GM12878 (cell line): ENCODE measurements around the gene DDX42. TPM values are rescaled to one million over a fixed set of nuclear protein-coding genes. Genes with fewer than 3 reads are reported as not detected.

Experiments used
- GABPA ChIP-seq: IDR thresholded peaks from 2 replicates; pipeline ENCODE4 v1.6.1; 2014; ENCODE audit warnings: antibody characterized with exemption, low read depth, mild to moderate bottlenecking, inconsistent platforms
- PAX5 ChIP-seq: IDR thresholded peaks from 2 replicates; pipeline ENCODE4 v1.6.1; 2011; ENCODE audit warnings: low read depth, low read length, borderline replicate concordance
- POLR2AphosphoS5 ChIP-seq: IDR thresholded peaks from 2 replicates; pipeline ENCODE4 v1.6.1; 2011; ENCODE audit warnings: mild to moderate bottlenecking, low read length, inconsistent platforms
- POU2F2 ChIP-seq: IDR thresholded peaks from 3 replicates; pipeline ENCODE4 v1.6.1; 2011; ENCODE audit warnings: low read depth, mild to moderate bottlenecking, low read length, borderline replicate concordance
- RFX5 ChIP-seq: IDR thresholded peaks from 2 replicates; pipeline ENCODE4 v1.6.1; 2011; ENCODE audit warnings: low read depth, low read length, improper control_type of control experiment
- SIN3A ChIP-seq: IDR thresholded peaks from 2 replicates; pipeline ENCODE4 v1.6.1; 2012; ENCODE audit warnings: low read depth, low read length, improper control_type of control experiment
- SMC3 ChIP-seq: IDR thresholded peaks from 2 replicates; pipeline ENCODE4 v1.6.1; 2011; ENCODE audit warnings: low read length, improper control_type of control experiment, borderline replicate concordance
- STAT1 ChIP-seq: fragments of 450-650 bp; conservative IDR thresholded peaks from 2 replicates; pipeline ENCODE4 v1.6.1; 2014; ENCODE audit warnings: antibody characterized with exemption, mild to moderate bottlenecking
- STAT3 ChIP-seq: IDR thresholded peaks from 2 replicates; pipeline ENCODE4 v1.6.1; 2011; ENCODE audit warnings: low read depth, low read length, improper control_type of control experiment
- polyA plus RNA-seq, 11 experiments: library from polyadenylated mRNA; depleted of rRNA in 4 of 11; unstranded in 6 of 11; stranded (reverse) in 5 of 11; fragments of >200 nt; fragmentation: Nextera tagmentation in 4 of 11; fragmentation: Illumina TruSeq in 1 of 11; extraction: Ambion mirVana in 4 of 11; extraction: Trizol in 1 of 11; gene quantifications; 1 replicate in 1 of 11; 2 replicates in 10 of 11; pipeline versions ENCODE4 v1.2.1 to v1.2.3, GENCODE V29; 2011 to 2016; ENCODE audit warnings: inconsistent platforms in 2 of 11, missing spikeins in 2 of 11, low read depth in 1 of 11
- total RNA-seq, 4 experiments: library from RNA; depleted of rRNA in 3 of 4; stranded (reverse); fragments of >200 nt in 3 of 4; fragmentation: Illumina TruSeq in 1 of 4; extraction: Trizol in 1 of 4; gene quantifications; 2 replicates each; pipeline versions ENCODE4 v1.2.1 to v1.2.3, GENCODE V29; 2013 to 2021
- TF ChIP-seq, protein P1 (sequence below): fragments of 450-650 bp; IDR thresholded peaks from 2 replicates; pipeline ENCODE4 v1.6.1; 2014; ENCODE audit warnings: mild to moderate bottlenecking
- TF ChIP-seq, protein P2 (sequence below), 3 experiments: IDR thresholded peaks in 2 of 3; conservative IDR thresholded peaks in 1 of 3; 2 replicates each; pipeline ENCODE4 v1.5.1; 2011; ENCODE audit warnings: low read depth in 3 of 3, low read length in 3 of 3, mild to moderate bottlenecking in 3 of 3, control low read depth in 2 of 3, moderate library complexity in 2 of 3, inconsistent platforms in 1 of 3, mixed read lengths in 1 of 3; ENCODE audit not compliant: control insufficient read depth in 2 of 3, insufficient read depth in 1 of 3; ENCODE audit errors: extremely low read depth in 1 of 3
- TF ChIP-seq, protein P3 (sequence below): fragments of 150-350 bp; IDR thresholded peaks from 2 replicates; pipeline ENCODE4 v1.6.1; 2016; ENCODE audit warnings: low read depth, low read length
- TF ChIP-seq, protein P4 (sequence below): fragments of 450-650 bp; IDR thresholded peaks from 2 replicates; pipeline ENCODE4 v1.6.1; 2016; ENCODE audit warnings: mild to moderate bottlenecking, moderate library complexity, borderline replicate concordance
- TF ChIP-seq, protein P5 (sequence below): IDR thresholded peaks from 2 replicates; pipeline ENCODE4 v1.6.1; 2012; ENCODE audit warnings: low read depth, low read length, improper control_type of control experiment

The DDX42 gene
- total and polyA plus RNA-seq, 10 of the 15 experiments (the other 5 are each of a cell fraction or from before 2014, with no cell fraction given), result 14.6 to 147 (median 65.3) TPM

DNA sequence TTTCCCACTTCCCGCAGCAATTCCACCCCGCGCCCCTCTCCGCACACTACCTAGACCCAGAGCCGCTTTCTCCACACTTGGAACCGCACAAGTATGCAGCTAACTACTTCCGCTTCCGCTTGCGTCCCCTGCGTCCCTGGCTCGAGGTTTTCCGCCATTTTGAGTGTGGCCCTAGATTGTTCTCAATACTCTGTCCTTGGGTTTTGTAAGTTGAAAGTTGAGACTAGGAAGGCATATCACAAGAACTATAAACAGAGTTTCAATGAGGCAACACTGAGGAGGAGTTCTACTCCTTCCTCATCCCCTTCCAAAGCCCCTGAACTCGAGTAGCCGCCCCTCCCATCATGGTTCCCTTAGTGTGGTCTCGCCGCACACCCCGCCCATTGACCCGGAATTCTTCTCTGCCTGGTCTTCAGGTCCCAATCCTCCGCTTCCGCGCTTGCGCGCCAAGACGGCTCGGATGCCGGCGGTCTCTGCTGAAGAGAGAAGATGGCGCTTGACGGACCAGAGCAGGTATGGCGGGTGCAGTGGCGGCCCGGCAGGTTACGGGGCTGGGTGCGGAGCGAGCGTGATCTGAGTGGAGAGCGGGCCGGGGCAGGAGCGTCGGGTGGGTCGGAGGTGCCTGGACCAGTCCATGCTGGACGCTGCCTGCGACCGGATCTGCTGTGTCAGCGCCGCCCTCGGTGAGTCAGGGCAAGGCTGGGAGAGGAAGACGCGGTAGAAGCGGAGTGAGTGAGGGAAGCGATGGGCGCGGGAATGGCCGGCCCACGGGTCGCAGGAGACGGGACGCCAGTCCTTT, 53.2 kb downstream of the DDX42 start, which contains the start of the genes FTSJ3 and PSMC5 (continued):
- TF ChIP-seq, protein P1, sequence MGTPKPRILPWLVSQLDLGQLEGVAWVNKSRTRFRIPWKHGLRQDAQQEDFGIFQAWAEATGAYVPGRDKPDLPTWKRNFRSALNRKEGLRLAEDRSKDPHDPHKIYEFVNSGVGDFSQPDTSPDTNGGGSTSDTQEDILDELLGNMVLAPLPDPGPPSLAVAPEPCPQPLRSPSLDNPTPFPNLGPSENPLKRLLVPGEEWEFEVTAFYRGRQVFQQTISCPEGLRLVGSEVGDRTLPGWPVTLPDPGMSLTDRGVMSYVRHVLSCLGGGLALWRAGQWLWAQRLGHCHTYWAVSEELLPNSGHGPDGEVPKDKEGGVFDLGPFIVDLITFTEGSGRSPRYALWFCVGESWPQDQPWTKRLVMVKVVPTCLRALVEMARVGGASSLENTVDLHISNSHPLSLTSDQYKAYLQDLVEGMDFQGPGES, result no peak
- TF ChIP-seq, protein P2, sequence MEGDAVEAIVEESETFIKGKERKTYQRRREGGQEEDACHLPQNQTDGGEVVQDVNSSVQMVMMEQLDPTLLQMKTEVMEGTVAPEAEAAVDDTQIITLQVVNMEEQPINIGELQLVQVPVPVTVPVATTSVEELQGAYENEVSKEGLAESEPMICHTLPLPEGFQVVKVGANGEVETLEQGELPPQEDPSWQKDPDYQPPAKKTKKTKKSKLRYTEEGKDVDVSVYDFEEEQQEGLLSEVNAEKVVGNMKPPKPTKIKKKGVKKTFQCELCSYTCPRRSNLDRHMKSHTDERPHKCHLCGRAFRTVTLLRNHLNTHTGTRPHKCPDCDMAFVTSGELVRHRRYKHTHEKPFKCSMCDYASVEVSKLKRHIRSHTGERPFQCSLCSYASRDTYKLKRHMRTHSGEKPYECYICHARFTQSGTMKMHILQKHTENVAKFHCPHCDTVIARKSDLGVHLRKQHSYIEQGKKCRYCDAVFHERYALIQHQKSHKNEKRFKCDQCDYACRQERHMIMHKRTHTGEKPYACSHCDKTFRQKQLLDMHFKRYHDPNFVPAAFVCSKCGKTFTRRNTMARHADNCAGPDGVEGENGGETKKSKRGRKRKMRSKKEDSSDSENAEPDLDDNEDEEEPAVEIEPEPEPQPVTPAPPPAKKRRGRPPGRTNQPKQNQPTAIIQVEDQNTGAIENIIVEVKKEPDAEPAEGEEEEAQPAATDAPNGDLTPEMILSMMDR (IDR thresholded peaks at IDR 0.05 in 2 of 3, conservative IDR thresholded peaks at IDR 0.05 in 1 of 3; ENCODE audit: control insufficient read depth in 2 of 3, extremely low read depth in 1 of 3, insufficient read depth in 1 of 3, low read depth in 3 of 3, low read length in 3 of 3), result peak; percentile 60 to 73 (median 61)
- peak; percentile 78; the same call in 1 of the 2 replicates for TF ChIP-seq STAT1
- TF ChIP-seq, protein P3, sequence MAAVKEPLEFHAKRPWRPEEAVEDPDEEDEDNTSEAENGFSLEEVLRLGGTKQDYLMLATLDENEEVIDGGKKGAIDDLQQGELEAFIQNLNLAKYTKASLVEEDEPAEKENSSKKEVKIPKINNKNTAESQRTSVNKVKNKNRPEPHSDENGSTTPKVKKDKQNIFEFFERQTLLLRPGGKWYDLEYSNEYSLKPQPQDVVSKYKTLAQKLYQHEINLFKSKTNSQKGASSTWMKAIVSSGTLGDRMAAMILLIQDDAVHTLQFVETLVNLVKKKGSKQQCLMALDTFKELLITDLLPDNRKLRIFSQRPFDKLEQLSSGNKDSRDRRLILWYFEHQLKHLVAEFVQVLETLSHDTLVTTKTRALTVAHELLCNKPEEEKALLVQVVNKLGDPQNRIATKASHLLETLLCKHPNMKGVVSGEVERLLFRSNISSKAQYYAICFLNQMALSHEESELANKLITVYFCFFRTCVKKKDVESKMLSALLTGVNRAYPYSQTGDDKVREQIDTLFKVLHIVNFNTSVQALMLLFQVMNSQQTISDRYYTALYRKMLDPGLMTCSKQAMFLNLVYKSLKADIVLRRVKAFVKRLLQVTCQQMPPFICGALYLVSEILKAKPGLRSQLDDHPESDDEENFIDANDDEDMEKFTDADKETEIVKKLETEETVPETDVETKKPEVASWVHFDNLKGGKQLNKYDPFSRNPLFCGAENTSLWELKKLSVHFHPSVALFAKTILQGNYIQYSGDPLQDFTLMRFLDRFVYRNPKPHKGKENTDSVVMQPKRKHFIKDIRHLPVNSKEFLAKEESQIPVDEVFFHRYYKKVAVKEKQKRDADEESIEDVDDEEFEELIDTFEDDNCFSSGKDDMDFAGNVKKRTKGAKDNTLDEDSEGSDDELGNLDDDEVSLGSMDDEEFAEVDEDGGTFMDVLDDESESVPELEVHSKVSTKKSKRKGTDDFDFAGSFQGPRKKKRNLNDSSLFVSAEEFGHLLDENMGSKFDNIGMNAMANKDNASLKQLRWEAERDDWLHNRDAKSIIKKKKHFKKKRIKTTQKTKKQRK, result no peak
- peak; percentile 55 for TF ChIP-seq SIN3A
- no peak for TF ChIP-seq PAX5
- peak; percentile 95 for TF ChIP-seq POLR2AphosphoS5
- TF ChIP-seq SMC3, result 0 out of 2 replicates have a peak, but pooled peaks have one; percentile 8
- TF ChIP-seq RFX5, result no peak
- no peak for TF ChIP-seq STAT3
- TF ChIP-seq, protein P4, sequence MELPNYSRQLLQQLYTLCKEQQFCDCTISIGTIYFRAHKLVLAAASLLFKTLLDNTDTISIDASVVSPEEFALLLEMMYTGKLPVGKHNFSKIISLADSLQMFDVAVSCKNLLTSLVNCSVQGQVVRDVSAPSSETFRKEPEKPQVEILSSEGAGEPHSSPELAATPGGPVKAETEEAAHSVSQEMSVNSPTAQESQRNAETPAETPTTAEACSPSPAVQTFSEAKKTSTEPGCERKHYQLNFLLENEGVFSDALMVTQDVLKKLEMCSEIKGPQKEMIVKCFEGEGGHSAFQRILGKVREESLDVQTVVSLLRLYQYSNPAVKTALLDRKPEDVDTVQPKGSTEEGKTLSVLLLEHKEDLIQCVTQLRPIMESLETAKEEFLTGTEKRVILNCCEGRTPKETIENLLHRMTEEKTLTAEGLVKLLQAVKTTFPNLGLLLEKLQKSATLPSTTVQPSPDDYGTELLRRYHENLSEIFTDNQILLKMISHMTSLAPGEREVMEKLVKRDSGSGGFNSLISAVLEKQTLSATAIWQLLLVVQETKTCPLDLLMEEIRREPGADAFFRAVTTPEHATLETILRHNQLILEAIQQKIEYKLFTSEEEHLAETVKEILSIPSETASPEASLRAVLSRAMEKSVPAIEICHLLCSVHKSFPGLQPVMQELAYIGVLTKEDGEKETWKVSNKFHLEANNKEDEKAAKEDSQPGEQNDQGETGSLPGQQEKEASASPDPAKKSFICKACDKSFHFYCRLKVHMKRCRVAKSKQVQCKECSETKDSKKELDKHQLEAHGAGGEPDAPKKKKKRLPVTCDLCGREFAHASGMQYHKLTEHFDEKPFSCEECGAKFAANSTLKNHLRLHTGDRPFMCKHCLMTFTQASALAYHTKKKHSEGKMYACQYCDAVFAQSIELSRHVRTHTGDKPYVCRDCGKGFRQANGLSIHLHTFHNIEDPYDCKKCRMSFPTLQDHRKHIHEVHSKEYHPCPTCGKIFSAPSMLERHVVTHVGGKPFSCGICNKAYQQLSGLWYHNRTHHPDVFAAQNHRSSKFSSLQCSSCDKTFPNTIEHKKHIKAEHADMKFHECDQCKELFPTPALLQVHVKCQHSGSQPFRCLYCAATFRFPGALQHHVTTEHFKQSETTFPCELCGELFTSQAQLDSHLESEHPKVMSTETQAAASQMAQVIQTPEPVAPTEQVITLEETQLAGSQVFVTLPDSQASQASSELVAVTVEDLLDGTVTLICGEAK, result peak; percentile 98
- TF ChIP-seq POU2F2, result peak; percentile 59; the same call in 2 of the 3 replicates
- TF ChIP-seq, protein P5, sequence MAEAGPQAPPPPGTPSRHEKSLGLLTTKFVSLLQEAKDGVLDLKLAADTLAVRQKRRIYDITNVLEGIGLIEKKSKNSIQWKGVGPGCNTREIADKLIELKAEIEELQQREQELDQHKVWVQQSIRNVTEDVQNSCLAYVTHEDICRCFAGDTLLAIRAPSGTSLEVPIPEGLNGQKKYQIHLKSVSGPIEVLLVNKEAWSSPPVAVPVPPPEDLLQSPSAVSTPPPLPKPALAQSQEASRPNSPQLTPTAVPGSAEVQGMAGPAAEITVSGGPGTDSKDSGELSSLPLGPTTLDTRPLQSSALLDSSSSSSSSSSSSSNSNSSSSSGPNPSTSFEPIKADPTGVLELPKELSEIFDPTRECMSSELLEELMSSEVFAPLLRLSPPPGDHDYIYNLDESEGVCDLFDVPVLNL, result no peak
- TF ChIP-seq GABPA, result peak; percentile 99
